NCI-H2227 treated with DMSO at 0.1 percent for 48 hours (cell line): ENCODE measurements around the gene MAP2.
A peak's percentile ranks its signal among the peaks of the same experiment; 100 is the strongest.
"Not testable (repeated sequence)": the region's sequence is repeated elsewhere in the genome, so short reads cannot be mapped to it uniquely, and the experiment has no call there.

Experiments used
- DNase-seq: peaks from one replicate; lab custom pipeline; 2025; lab: John Stamatoyannopoulos, UW

Gene MAP2

DNA sequence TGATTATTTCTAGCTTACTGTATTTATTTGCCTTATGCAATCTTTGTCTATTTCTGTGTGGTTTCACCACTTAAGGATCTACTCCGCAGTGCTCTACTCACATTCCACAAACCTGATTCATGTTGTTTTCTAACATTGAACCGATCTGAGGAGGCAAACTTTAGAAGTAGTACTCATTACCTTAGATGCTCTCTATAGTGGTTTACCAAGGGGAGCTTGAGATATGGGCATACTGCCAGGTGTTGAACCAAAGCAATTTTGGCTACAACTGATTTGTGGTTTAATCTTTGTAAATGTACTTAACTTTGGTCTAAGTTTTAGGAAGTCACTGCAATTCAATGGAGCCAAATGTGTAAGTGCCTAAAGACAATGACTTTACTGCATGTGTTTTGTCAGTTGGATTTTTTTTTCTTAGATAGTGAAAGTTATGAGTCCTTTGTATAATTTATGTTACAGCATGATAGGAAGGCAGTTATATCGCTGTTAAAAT, 50.1 kb downstream of the MAP2 start:
- DNase-seq = peak; percentile 36

DNA sequence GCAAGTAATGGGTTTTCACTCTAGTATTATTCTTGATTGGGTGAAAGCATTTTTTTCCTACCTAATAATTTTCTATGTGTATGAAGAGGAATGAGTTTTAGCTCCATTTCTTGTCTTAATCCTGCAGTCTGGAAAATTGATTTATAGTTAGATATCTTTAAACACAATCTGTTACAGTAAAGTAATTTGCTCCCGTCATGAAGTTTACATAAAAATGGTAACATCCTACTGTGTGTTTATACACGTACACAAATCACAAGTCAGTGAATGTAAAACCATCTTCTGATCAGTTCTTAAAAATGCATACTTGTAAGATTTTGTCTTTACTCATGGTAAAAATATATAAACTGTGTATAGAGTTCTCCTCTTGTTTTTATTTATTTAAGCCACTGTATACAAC, 51.1 kb downstream of the MAP2 start:
- DNase-seq = peak; percentile 33

DNA sequence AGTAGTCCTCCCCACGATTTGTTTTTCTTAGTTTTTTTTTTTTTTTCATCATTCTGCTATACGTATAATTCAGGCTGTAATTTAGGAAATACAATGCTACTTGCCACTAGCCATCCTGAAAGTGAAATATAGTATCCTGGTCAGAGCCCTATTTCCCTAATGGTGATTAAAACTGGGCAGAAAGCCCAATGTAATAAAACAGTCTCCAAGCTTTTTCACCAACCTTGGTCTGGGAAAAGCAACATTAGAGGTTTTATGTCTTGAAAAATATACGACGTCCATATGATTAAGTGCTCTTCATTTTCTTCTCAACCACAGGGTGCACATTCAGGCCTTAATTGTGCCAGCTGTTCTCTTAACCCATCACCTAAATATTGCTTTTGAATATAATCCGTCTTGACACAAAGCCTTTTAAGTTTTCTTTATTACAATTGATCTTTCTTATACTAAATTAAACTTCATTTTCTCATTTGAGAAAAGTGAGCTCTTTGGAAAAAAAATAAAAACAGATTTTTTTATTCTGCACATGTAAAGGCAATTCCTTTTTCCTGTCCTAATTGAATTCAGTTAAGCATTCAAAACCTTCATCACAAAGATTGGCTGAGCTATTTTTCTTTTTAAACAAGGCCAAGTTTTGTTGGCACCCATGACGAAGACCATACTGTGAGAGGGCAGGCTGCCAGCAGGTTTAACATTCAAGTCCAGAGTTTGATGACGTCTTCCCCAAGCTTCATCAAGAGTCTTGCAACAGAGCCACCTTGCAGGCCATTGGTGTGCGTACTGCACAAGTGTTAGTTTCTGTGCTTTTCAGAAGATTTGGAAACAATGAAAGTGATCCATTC, 52.7 kb downstream of the MAP2 start:
- DNase-seq = peak; percentile 98

DNA sequence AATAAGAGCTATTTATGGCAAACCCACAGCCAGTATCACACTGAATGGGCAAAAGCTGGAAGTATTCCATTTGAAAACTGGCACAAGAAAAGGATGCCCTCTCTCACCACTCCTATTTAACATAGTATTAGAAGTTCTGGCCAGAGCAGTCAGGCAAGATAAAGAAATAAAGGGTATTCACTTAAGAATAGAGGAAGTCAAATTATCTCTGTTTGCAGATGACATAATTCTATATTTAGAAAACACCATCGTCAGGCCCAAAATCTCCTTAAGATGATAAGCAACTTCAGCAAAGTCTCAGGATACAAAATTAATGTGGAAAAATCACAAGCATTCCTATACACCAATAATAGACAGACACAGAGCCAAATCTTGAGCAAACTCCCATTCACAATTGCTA, 68.4 kb downstream of the MAP2 start:
- DNase-seq = not testable (repeated sequence)

DNA sequence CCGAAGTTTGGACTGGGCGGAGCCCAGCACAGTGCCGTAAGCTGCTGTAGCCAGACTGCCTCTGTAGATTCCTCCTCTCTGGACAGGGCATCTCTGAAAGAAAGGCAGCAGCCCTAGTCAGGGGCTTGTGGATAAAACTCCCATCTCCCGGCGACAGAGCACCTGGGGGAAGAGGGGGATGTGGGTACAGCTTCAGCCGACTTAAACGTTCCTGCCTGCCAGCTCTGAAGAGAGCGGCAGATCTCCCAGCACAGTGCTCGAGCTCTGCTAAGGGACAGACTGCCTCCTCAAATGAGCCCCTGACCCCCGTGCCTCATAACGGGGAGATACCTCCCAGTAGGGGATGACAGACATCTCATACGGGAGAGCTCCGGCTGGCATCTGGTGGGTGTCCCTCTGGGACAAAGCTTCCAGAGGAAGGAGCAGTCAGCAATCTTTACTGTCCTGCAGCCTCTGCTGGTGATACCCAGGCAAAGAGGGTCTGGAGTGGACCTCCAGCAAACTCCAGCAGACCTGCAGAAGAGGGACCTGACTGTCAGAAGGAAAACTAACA, 71.3 kb downstream of the MAP2 start:
- not testable (repeated sequence) for DNase-seq

DNA sequence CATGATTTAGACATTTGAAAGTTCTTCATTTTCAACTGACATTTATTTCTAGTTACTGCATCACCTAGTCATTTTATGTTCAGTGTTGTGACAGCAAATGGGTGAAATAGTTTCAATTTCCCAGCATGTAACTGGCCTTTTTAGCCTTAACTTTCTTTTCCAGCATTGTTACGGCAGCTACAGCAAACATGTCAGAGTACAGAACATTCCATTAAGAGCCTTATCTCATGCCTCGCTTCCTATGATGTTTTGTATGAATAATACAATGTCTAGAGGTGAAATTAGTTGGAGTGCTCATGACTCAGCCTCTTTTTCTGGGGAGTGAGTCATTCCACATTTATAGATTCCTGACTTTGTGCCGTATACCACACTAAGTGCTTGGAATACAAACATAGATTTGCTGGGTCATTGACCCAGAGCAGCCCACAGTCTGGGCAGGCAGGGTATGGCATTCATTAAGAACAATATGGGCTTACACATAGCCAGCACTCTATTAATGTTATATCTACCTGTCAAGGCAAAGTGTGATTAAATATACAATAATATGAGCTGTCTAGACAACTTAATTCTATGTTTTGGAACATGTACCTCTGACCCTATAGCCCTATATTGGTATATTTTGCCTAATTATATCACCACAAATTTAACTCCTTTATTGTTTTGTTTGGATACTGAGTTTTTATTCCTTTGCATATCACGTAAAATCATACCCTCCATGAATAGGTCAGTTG, 72.2 kb downstream of the MAP2 start:
- peak; percentile 96 for DNase-seq

DNA sequence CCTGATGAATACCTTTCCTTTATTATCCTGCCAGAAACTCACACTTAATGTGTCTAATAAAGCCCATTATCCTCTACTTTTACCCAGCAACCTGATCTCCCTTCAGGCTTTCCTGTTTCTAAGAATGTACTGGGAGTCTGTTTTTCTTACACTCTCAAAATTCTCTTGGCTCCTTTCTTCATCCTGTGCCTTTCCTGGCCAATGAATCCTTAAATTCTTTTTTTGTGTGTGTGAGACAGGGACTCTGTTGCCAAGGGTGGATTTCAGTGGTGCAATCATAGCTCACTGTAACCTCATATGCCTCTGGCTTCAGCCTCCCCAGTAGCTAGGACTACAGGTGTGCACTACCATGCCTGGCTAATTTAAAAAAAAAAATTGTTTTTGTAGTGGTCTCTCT, 72.7 kb downstream of the MAP2 start:
- no peak for DNase-seq

DNA sequence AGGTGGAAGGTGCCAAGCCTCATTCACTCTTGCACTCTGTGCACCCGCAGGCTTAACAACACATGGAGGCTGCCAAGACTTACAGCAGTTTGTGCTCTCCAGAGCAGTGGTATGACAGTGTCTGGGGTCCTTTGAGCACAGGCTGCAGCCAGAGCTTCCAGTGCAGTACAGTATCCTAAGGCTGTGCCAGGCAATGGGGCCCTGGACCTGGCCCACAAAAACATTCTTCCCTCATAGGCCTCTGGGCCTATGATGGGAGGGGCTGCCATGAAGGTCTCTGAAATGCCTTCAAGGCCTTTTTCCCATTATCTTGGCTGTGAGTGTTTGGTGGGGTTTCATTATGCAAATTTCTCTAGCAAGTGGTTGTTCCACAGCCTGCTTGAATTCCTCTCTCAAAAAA, 74.8 kb downstream of the MAP2 start:
- no peak for DNase-seq

DNA sequence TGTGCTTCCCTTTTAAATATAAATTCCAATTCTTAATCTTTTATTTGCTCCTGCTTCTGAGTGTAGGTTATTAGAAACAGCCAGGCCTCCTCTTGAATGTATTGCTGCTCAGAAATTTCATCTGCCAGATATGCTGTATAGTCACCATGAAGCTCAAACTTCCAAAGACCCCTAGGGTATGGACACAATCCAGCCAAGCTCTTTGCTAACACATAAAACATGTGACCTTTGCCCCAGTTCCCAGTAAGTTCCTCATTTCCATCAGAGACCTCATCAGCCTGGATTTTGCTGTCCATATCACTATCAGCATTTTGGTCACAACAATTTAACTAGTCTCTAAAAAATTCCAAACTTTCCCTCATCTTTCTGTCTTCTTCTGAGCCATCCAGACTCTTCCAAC, 75.2 kb downstream of the MAP2 start:
- no peak for DNase-seq

DNA sequence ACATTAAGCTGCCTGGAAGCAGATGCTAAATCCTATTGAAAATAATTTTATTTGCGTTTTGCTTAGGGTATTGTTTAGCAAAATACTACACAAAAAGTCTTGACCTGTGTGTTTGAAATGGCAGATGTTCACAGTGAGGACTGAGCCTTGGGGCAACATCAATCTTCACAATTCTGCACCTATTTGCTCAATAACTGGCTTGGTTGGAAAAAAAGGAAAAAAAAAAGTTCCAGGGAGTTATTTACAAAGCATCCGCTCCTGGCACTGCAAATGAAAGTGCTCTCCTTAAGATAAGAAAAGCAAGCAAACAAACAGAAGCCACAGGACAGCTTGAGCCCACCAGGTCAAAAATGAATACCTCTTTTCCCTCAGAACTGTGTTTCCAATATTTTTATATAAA, 77.7 kb downstream of the MAP2 start:
- peak; percentile 22 for DNase-seq

DNA sequence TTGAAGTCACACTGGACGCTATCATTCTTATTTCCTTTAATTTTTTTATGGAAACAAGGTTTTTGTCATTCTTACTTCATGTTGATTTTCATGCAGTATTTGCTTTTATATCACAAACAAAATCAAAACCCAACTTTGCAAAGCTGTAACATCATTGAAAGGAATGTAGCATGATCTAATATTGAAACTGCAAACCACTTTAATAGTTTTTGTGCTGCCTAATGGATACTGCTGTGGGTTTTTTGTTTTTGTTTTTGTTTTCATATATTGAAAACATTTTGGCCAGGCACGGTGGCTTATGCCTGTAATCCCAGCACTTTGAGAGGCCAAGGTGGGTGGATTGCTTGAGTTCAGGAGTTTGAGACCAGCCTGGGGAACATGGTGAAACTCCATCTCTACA, 81.6 kb downstream of the MAP2 start:
- DNase-seq = no peak

DNA sequence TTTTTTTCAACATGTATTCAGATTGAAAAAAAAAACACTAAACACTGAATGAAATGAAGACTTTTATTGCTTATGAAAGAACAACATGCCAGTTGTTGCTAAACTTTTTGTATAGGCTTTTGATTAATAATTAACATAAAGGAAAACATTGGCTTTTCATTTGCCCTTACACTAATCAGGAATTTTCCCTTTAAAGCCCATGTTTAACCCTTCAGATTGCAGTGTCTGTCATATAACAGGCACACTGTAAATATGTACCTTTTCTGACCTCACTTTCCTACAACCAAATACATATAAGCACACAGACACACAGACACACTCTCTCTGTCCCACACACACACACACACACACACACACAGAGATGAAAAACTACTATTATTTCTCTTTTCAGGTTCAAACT, 84.4 kb downstream of the MAP2 start:
- no peak for DNase-seq

DNA sequence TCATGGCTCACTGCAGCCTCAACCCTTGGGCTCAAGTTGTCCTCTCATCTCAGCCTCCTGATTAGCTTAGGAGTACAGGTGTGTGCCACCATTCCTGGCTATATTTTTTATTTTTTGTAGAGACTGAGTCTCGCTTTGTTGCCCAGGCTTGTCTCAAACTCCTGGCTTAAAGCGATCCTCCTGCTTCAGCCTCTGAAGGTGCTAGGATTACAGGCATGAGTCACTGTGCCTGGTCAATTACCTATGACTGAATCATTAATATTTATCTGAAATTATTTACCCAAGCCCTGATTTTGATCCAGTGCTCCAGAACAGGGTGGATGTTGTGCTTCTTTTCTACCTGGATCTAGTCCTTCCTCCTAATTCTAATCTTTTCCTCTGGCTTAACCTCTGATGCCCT, 87.8 kb downstream of the MAP2 start:
- DNase-seq = no peak

DNA sequence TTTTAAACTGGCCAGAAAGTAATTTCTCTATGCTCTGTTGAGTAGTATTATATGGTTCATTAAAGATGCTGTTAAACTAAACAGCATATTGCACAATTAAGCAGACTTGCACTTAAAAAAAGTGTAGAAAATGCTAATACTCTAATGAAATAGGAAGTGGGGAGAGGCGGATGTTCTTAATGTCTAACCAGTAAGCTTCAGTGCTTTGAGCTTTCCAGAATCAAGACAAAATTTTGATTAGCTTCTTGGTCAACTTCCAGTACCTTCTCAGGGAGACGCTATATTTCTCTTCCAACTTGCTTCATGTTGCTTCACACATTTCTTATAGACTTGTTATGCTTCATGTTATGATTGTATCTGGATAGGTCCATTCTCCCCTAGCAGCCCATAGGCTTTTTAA, 89.1 kb downstream of the MAP2 start:
- DNase-seq = no peak

DNA sequence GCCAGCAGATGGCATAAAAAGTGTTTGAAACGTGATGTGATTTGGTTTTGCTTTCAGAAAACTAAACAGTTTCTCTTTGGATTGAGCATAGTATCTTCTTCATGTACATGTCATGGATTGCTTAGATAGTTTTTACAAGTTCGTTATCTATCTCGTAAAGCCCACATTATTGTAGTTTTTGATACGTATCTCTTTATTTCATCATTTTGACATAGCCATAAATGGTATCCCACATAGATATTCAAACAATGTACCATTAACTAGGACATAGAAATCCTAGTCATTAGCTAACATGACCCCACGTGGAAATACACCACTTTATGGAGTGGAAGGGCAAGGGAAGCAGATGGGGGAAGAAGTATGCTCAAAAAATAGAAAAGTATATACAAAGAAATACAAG, 93.6 kb downstream of the MAP2 start:
- DNase-seq = no peak

DNA sequence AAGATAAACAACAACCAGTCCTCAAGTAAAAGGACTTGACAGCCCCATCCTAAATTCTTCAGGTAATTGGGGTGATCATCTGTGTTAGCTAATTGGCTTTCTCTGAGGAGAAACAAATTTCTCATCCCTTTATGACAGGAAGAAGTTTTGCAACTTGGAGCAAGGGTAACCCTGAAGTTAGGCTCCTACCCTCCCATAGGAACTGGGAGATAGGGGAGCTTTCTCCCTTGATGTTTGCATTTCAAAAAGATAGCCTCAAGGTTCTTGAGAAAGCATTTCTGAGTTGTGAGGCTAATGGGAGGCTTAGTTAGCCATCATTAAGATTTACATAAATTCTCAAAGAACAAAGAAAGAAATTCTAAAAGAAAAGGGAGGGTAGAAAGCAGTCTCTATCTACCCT, 95.4 kb downstream of the MAP2 start:
- DNase-seq = no peak

DNA sequence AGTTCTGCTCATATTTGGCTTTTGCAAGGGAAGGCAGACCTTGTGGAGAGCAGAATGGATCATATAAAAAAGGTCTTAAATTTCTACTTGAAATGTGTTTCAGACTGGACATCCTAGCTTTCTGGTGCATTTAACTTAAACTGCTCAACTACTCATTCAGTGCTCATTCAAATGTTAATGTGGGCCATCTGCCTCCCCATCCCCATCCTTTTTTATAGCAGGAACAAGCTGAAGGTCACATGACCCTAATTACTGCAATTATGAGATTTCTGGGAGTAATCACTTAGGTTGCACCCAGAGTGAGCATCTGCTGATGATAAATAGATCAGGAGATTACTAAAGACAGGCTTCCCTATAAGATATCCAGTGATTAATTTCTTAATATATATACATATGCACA, 96.1 kb downstream of the MAP2 start:
- DNase-seq = no peak

DNA sequence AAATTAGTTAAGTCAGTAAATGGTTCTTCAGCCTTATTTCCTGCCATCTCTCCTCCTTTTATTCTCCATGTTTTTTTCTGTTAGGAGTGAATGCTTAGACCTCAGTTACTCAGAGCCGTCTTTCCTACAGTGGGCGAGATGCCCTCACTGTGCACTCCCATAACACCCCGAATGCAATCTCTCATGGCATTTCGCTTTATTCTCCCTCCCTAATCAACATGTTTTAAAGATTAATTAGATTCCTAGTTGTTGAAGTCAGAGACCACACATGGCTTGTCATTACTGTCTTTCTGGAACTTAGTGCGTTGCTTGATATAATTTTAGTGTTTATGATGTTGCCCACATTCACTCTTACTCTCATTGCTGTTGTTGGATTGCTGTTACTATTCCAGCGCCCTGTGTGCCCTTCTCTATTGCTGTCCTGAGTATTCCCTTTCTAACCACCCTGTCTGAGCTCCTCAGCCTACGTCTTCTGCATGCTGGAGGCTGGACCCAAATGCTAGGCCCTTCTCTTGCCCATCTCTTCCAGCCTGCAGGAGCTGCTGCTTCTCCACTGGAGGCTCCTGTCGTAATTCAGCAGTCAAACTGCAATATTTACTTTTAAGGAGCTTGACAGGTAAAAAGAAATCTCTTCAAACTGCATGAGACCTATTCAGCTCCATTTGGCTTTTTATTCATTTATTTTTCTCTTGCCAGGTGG, 99.3 kb downstream of the MAP2 start:
- no peak for DNase-seq

DNA sequence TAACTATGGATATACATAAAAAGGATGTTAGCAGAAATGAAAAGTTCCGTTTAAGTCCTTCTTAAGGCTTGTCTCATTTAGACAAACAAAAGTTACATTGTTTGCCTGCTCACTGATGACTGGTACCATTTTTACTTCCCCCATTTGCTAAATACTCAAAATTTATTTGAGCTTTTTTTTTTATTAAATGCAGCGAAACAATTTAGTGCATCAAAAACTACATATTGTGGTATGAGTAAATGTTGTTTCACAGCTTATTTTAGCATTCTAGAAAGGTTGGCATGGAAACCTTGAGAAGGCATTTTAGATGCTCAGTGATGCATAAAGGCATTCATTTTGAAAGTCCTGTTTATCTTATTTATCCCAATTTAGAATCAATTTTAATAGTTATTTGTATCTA, 100.0 kb downstream of the MAP2 start:
- no peak for DNase-seq

DNA sequence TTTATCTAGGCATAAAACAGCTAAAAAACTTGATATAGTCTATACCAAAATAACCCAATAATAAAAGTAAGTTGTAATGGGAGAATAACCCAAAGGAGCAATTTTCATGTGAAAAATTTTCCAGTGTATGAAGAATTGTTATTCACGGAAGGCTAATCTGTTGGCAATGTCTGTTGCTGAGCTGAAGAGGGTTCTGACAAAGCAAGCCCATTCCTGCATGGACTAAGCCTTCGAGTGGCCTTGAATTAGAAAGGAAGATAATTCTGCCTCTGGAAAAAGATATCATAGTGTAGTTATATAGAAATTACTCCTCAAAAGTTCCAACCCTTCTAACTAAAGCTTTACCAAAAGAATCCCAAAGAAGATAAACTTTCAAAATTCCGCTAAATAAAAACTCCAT, 101.5 kb downstream of the MAP2 start:
- no peak for DNase-seq

DNA sequence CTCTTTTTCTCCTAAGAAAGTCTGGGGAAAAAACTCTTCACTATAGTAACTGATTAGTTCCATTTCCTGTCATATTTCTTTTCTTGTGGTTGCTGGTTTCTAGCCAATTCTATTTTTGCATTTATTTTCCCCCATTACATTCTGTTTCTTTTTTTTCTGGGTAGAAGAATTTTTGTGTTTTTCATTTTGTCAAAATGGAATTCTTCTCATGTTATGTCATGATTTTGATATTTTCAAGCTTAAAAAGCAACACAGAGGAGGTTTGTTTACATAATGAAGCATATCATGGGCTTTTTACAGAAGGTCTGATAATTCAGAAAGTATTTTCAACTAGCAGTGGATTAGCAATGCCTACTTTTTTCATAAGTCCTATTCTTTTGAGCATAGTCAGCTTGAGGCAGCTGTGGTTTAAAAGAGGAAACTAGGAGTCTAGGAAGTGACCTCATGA, 102.0 kb downstream of the MAP2 start:
- DNase-seq = no peak

DNA sequence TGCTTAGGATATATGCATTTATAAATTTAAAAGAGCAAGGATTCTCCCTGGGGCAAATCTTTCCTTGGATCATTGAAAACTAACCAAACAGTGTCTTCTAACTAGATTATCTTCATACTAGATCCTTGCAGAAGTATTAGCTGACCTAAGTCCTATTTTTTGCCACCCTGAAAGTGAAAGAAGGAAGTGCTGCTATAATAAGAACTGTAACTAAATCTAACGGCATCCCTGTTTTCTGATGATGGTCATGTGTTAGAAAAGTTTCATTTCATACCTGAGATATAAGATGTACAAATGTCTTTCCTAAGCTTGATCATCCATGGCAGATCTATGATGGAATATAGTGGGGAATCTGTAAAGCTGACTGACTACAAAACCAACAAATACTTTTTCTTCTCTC, 102.7 kb downstream of the MAP2 start:
- no peak for DNase-seq
